ENCODE measurements around the gene NSMF.

The NSMF gene

DNA sequence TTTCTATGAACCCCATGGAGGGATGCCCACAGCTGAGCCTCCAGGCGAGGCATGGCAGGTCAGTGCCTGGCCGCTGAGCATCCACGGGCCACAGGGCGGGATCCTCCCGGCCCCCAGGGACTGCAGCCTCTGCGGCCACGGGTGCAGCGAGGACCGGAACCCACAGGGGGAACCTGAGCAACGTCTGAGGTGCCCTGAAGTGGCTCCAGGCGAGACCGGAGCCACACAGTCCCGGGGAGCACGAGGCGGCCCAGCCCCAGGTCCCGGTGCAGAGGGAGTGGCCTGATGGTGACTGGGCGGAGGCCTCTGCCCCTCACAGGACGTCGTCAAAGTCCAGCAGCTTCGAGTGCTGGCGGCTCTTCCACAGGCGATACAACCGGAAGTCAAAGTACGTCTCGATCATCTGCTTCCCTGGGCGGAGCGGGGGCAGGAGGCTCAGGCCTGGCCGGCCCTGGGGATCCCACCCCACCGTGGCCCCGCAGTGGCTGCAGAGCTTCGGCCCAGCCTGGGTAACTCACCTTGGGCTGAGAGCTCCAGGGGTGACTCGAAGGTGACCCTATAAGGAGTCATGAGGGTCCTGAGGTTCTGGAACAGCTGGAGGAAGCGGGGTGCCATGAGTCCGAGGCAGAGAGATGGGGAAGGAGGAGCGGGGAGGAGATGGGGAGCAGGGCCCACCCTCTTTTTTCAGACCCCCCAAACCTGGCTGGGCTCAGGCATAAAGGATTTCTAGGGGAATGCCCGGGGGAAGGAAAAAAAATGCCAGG lies 9.9 kb downstream of the NSMF start (continued):
- no peak for TF ChIP-seq ZNF184 (tag by site-specific recombination; IDR thresholded peaks at IDR 0.05)

DNA sequence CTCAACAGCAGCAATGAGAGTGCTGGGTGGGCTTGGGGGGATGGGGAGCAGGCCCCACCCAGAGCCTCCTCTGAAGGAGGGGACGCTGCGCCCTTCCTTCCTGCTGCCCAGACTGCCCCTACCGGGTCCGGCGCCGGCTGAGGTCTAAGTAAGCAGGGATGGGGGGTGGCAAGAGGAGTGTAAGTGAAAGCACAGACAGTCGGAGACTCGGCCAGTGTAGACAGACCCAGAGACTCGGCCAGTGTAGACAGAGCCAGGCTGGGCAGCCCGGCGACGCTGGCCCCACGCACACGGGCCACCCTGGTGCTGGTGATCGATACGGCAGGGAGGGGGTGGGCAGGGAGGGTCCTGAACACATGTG lies 10.6 kb downstream of the NSMF start:
- Histone ChIP-seq H3K9me3 (ENCODE audit: control insufficient read depth, insufficient read depth, low read depth, low read length) (no peaks in the 10 kb centered on the region), H3K36me3 (ENCODE audit: control insufficient read depth in 2 of 2, insufficient read depth in 1 of 2, low read length in 2 of 2) (peaks cover 0 to 34% of the 10 kb centered on the region in 2 experiments; a peak in 2 of 3 replicates), H3K4me3 (ENCODE audit: low read depth, low read length) (no peak overlapping the region), H3K4me1 (ENCODE audit: control insufficient read depth, insufficient read depth, low read length) (no peaks in the 10 kb centered on the region), H3K27ac (ENCODE audit: extremely low read depth, low read depth, low read length) (no peak overlapping the region)
- no peak for TF ChIP-seq ZNF791 (tag by site-specific recombination; IDR thresholded peaks at IDR 0.05)
- no peak for TF ChIP-seq SP7 (tag by site-specific recombination; IDR thresholded peaks at IDR 0.05)
- TF ChIP-seq HOXD13 (CRISPR knock-in tag; IDR thresholded peaks at IDR 0.05; ENCODE audit: borderline replicate concordance) = no peak
- TF ChIP-seq ZNF121 (tag by site-specific recombination; IDR thresholded peaks at IDR 0.05) = no peak
- TF ChIP-seq ZNF169 (tag by site-specific recombination; IDR thresholded peaks at IDR 0.05) = no peak
- no peak for TF ChIP-seq ZNF10 (tag by site-specific recombination; IDR thresholded peaks at IDR 0.05)
- no peak for TF ChIP-seq ZNF610 (tag by site-specific recombination; IDR thresholded peaks at IDR 0.05; ENCODE audit: borderline replicate concordance)
- TF ChIP-seq SP2 (tag by site-specific recombination; IDR thresholded peaks at IDR 0.05) = no peak
- TF ChIP-seq ZNF777 (tag by site-specific recombination; IDR thresholded peaks at IDR 0.05; ENCODE audit: borderline replicate concordance) = no peak
- no peak for TF ChIP-seq ZNF664 (tag by site-specific recombination; IDR thresholded peaks at IDR 0.05)
- TF ChIP-seq, protein P1, sequence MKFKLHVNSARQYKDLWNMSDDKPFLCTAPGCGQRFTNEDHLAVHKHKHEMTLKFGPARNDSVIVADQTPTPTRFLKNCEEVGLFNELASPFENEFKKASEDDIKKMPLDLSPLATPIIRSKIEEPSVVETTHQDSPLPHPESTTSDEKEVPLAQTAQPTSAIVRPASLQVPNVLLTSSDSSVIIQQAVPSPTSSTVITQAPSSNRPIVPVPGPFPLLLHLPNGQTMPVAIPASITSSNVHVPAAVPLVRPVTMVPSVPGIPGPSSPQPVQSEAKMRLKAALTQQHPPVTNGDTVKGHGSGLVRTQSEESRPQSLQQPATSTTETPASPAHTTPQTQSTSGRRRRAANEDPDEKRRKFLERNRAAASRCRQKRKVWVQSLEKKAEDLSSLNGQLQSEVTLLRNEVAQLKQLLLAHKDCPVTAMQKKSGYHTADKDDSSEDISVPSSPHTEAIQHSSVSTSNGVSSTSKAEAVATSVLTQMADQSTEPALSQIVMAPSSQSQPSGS (tag by site-specific recombination; IDR thresholded peaks at IDR 0.05; ENCODE audit: low read depth) = no peak
- TF ChIP-seq MYNN (tag by site-specific recombination; IDR thresholded peaks at IDR 0.05; ENCODE audit: borderline replicate concordance) = no peak
- TF ChIP-seq SALL2 (tag by site-specific recombination; IDR thresholded peaks at IDR 0.05; ENCODE audit: borderline replicate concordance) = no peak
- TF ChIP-seq, protein P2, sequence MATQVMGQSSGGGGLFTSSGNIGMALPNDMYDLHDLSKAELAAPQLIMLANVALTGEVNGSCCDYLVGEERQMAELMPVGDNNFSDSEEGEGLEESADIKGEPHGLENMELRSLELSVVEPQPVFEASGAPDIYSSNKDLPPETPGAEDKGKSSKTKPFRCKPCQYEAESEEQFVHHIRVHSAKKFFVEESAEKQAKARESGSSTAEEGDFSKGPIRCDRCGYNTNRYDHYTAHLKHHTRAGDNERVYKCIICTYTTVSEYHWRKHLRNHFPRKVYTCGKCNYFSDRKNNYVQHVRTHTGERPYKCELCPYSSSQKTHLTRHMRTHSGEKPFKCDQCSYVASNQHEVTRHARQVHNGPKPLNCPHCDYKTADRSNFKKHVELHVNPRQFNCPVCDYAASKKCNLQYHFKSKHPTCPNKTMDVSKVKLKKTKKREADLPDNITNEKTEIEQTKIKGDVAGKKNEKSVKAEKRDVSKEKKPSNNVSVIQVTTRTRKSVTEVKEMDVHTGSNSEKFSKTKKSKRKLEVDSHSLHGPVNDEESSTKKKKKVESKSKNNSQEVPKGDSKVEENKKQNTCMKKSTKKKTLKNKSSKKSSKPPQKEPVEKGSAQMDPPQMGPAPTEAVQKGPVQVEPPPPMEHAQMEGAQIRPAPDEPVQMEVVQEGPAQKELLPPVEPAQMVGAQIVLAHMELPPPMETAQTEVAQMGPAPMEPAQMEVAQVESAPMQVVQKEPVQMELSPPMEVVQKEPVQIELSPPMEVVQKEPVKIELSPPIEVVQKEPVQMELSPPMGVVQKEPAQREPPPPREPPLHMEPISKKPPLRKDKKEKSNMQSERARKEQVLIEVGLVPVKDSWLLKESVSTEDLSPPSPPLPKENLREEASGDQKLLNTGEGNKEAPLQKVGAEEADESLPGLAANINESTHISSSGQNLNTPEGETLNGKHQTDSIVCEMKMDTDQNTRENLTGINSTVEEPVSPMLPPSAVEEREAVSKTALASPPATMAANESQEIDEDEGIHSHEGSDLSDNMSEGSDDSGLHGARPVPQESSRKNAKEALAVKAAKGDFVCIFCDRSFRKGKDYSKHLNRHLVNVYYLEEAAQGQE (tag by site-specific recombination; IDR thresholded peaks at IDR 0.05) = no peak
- TF ChIP-seq ZNF138 (tag by site-specific recombination; IDR thresholded peaks at IDR 0.05; ENCODE audit: borderline replicate concordance) = no peak
- no peak for TF ChIP-seq ZNF544 (tag by site-specific recombination; IDR thresholded peaks at IDR 0.05)
- POLR2A ChIA-PET = interaction anchor here (1.6 kb wide), 1 partner anchor 25 kb away, joined by 6 read pairs; the partner anchor contains the start of genes EXD3 and NOXA1
- CTCF ChIA-PET = interaction anchor here (0.7 to 1.1 kb wide), 2 partner anchors 26 to 80 kb away, joined by 3 to 4 read pairs; partner anchors contain the start of genes EXD3 and NOXA1

All from HEK293 (cell line).